Stimulated activated CD4-positive, alpha-beta T cell treated with anti-CD3 and anti-CD28 coated beads, Interleukin-2, amount 100 ng/mL, for 4 hours (primary cell): ENCODE measurements around the gene CCDC179.

Experiments used
- DNase-seq: peaks from one replicate; pipeline ENCODE4 v3.0.0-alpha.2; 2020; ENCODE audit warnings: low read depth

Gene CCDC179

GRCh38 chr11:22807855-22808570 lies 52.3 kb downstream of the CCDC179 start:
- no peak for DNase-seq

- no peak for DNase-seq
These were observed 52.9 kb downstream of the CCDC179 start for GRCh38 chr11:22807391-22807790.

- DNase-seq: no peak
These were observed 57.4 kb downstream of the CCDC179 start for GRCh38 chr11:22802861-22803260.

- DNase-seq: no peak
These were observed 59.8 kb downstream of the CCDC179 start for GRCh38 chr11:22800482-22800881.

GRCh38 chr11:22798901-22799300 lies 61.4 kb downstream of the CCDC179 start:
- no peak for DNase-seq

GRCh38 chr11:22797047-22797446 lies 63.2 kb downstream of the CCDC179 start:
- no peak for DNase-seq
